HepG2 (cell line): Measurements from ENCODE around the gene MFSD2A. TPM values are rescaled to one million over a fixed set of nuclear protein-coding genes. Genes with fewer than 3 reads are reported as not detected.

Experiments
- ATAC-seq: fragments of 200-7000 bp; cut with Tn5 transposase; 3 replicates; pipeline ENCODE4 v1.9.1; 2020; ENCODE audit warnings: mild to moderate bottlenecking, moderate library complexity
- BruUV-seq: library from RNA; stranded (reverse); fragments of 400-500 nt; replicated peaks from 2 replicates; lab custom pipeline; 2021; lab: Mats Ljungman, UMichigan
- CTCF ChIA-PET: fragments of 300-600 bp; formaldehyde crosslinking; extraction: SDS; loops from one replicate; lab custom pipeline; 2021; ENCODE audit warnings: low total read pairs, inconsistent platforms, low intra/inter-chr PET ratio; lab: Yijun Ruan, JAX
- POLR2A ChIA-PET: fragments of 350-600 bp; sonication (Branson Sonifier 250); formaldehyde crosslinking; loops from one replicate; lab custom pipeline; 2020; ENCODE audit warnings: antibody characterized with exemption, inconsistent platforms; lab: Yijun Ruan, JAX
- DNase-seq: peaks from one replicate; pipeline ENCODE4 v3.0.0-alpha.2; 2015; ENCODE audit warnings: low spot score
- FAIRE-seq: peaks from 3 replicates; lab custom pipeline; 2011; peaks lifted over from hg19 to GRCh38; lab: Jason Lieb, UNC
- H2AFZ ChIP-seq: one replicate; pipeline ENCODE4 v1.6.1; 2011; ENCODE audit warnings: low read length, inconsistent platforms
- H3K27ac ChIP-seq: fragments of 300-600 bp; 3 replicates; pipeline ENCODE4 v1.8.0; 2011; ENCODE audit warnings: mixed run types, mild to moderate bottlenecking, mixed read lengths, low read length, inconsistent platforms; ENCODE audit not compliant: insufficient read depth; ENCODE audit errors: extremely low read length
- H3K27me3 ChIP-seq, 2 experiments: fragments of 200-600 bp in 1 of 2; 2 replicates in 1 of 2; 3 replicates in 1 of 2; pipeline versions ENCODE4 v1.6.0 to v1.8.0; 2011; ENCODE audit warnings: low read length in 2 of 2, mild to moderate bottlenecking in 2 of 2, moderate library complexity in 2 of 2, inconsistent platforms in 1 of 2; ENCODE audit not compliant: insufficient read depth in 2 of 2, control insufficient read depth in 1 of 2
- H3K36me3 ChIP-seq, 2 experiments: fragments of 200-600 bp in 1 of 2; replicated peaks in 1 of 2; 2 replicates in 1 of 2; 3 replicates in 1 of 2; pipeline versions ENCODE4 v1.5.1 to v1.8.0; 2011; ENCODE audit warnings: low read length in 2 of 2, inconsistent platforms in 1 of 2; ENCODE audit not compliant: insufficient read depth in 2 of 2, control insufficient read depth in 1 of 2
- H3K4me1 ChIP-seq: 2 replicates; pipeline ENCODE4 v1.5.1; 2012; ENCODE audit warnings: low read length, inconsistent platforms; ENCODE audit not compliant: insufficient read depth
- H3K4me2 ChIP-seq: 2 replicates; pipeline ENCODE4 v1.6.0; 2011; ENCODE audit warnings: low read depth, low read length, inconsistent platforms
- H3K4me3 ChIP-seq, 3 experiments: fragments of 200-600 bp in 1 of 3; sonication (generic), shearing (Covaris generic) in 1 of 3; replicated peaks in 1 of 3; 2 replicates each; pipeline ENCODE4 v1.5.1; 2011 to 2016; ENCODE audit warnings: low read length in 3 of 3, inconsistent platforms in 2 of 3, low read depth in 2 of 3, mild to moderate bottlenecking in 2 of 3, control low read depth in 1 of 3, mixed read lengths in 1 of 3; ENCODE audit not compliant: insufficient read depth in 1 of 3
- H3K79me2 ChIP-seq: one replicate; pipeline ENCODE4 v1.6.1; 2011; ENCODE audit warnings: low read length, inconsistent platforms; ENCODE audit not compliant: insufficient read depth
- H3K9ac ChIP-seq: 2 replicates; pipeline ENCODE4 v1.6.0; 2011; ENCODE audit warnings: mild to moderate bottlenecking, low read depth, low read length, inconsistent platforms; ENCODE audit not compliant: insufficient read depth
- H3K9me3 ChIP-seq: 2 replicates; pipeline ENCODE4 v1.5.1; 2012; ENCODE audit warnings: mild to moderate bottlenecking, low read length
- H4K20me1 ChIP-seq: 2 replicates; pipeline ENCODE4 v1.6.0; 2011; ENCODE audit warnings: inconsistent platforms, mild to moderate bottlenecking, low read length, moderate library complexity; ENCODE audit not compliant: insufficient read depth
- CEBPZ ChIP-seq: IDR thresholded peaks from 2 replicates; pipeline ENCODE4 v1.6.1; 2012; ENCODE audit warnings: low read length, improper control_type of control experiment
- CREBL2 ChIP-seq: sonication (generic); formaldehyde crosslinking; IDR thresholded peaks from 2 replicates; pipeline ENCODE4 v1.8.1; 2023; ENCODE audit warnings: missing genetic modification reagents, mild to moderate bottlenecking, borderline replicate concordance
- FOXM1 ChIP-seq: sonication (generic); formaldehyde crosslinking; IDR thresholded peaks from 2 replicates; pipeline ENCODE4 v1.5.0; 2020; ENCODE audit warnings: missing genetic modification reagents
- IRX3 ChIP-seq: sonication (generic); formaldehyde crosslinking; IDR thresholded peaks from 2 replicates; pipeline ENCODE4 v1.8.1; 2023; ENCODE audit warnings: mild to moderate bottlenecking, low read depth, missing genetic modification reagents, borderline replicate concordance
- JARID2 ChIP-seq: sonication (generic); formaldehyde crosslinking; IDR thresholded peaks from 2 replicates; pipeline ENCODE4 v1.8.1; 2023; ENCODE audit warnings: missing genetic modification reagents, inconsistent platforms; ENCODE audit not compliant: insufficient replicate concordance
- KLF15 ChIP-seq: sonication (generic); formaldehyde crosslinking; IDR thresholded peaks from 2 replicates; pipeline ENCODE4 v1.8.1; 2023; ENCODE audit warnings: borderline replicate concordance, mild to moderate bottlenecking, inconsistent platforms, missing genetic modification reagents, mixed read lengths
- NR2F1 ChIP-seq, 2 experiments: fragments of 450-650 bp in 1 of 2; formaldehyde crosslinking in 1 of 2; IDR thresholded peaks; 2 replicates each; pipeline versions ENCODE4 v1.5.0 to v1.6.1; 2016 to 2020; ENCODE audit warnings: mild to moderate bottlenecking in 1 of 2, missing compliant biosample characterization in 1 of 2, missing genetic modification reagents in 1 of 2, moderate library complexity in 1 of 2
- SIX1 ChIP-seq: sonication (generic); formaldehyde crosslinking; IDR thresholded peaks from 2 replicates; pipeline ENCODE4 v1.4.0; 2020; ENCODE audit warnings: missing genetic modification reagents, borderline replicate concordance
- ZBTB3 ChIP-seq: sonication (generic); formaldehyde crosslinking; IDR thresholded peaks from 2 replicates; pipeline ENCODE4 v1.4.0; 2020; ENCODE audit warnings: low read depth, mild to moderate bottlenecking, moderate library complexity, missing genetic modification reagents, borderline replicate concordance
- ZNF275 ChIP-seq: sonication (generic); formaldehyde crosslinking; IDR thresholded peaks from 2 replicates; pipeline ENCODE4 v1.8.0; 2022; ENCODE audit warnings: missing genetic modification reagents, mild to moderate bottlenecking, inconsistent platforms, borderline replicate concordance
- ZNF747 ChIP-seq: sonication (generic); formaldehyde crosslinking; IDR thresholded peaks from 2 replicates; pipeline ENCODE4 v1.8.1; 2023; ENCODE audit warnings: missing genetic modification reagents, mild to moderate bottlenecking, borderline replicate concordance
- WGBS: methylation state at CpG from one replicate; pipeline ENCODE4 v1.1.6; 2017; ENCODE audit warnings: low lambda C conversion rate; 5-methylcytosine and 5-hydroxymethylcytosine counted together
- in situ Hi-C: cut with HindIII; loops from 2 replicates; pipeline ENCODE4 v1.10.0; 2017; ENCODE audit warnings: low pct_unique_long_range_greater_than_20kb; ENCODE audit not compliant: extremely low pct_ligation_motif_present
- intact Hi-C: fragments of 100-400 bp; cut with micrococcal nuclease; formaldehyde crosslinking; loops from one replicate; pipeline ENCODE4 v1.10.0; 2022; ENCODE audit not compliant: unreplicated experiment
- polyA plus RNA-seq, 8 experiments: library from polyadenylated mRNA; depleted of rRNA in 3 of 8; stranded (reverse) in 7 of 8; unstranded in 1 of 8; fragments of >200 nt; fragmentation: Illumina TruSeq in 4 of 8; extraction: Trizol in 4 of 8; gene quantifications; 2 replicates each; pipeline versions ENCODE4 v1.2.1 to v1.2.3, GENCODE V29; 2011 to 2016; ENCODE audit warnings: low read depth in 4 of 8, missing spikeins in 1 of 8, mixed read lengths in 1 of 8; ENCODE audit not compliant: insufficient read depth in 1 of 8
- total RNA-seq, 5 experiments: library from RNA; depleted of rRNA; stranded (reverse); fragments of >200 nt; fragmentation: Illumina TruSeq; extraction: Trizol; gene quantifications; 2 replicates each; pipeline ENCODE4 v1.2.3, GENCODE V29; 2016; ENCODE audit warnings: low read depth in 1 of 5

MFSD2A gene
- total and polyA plus RNA-seq, 2 of the 13 experiments (the other 11 are each of a cell fraction or from before 2014, with no cell fraction given): 0.08 TPM; not detected in 1

GRCh38 chr1:39990428-39990827, 35.5 kb downstream of the MFSD2A start (continued):
- TF ChIP-seq JARID2 (CRISPR knock-in tag): no peak
- no peak for TF ChIP-seq ZBTB3 (CRISPR knock-in tag)
- no peak for TF ChIP-seq SIX1 (CRISPR knock-in tag)
- no peak for TF ChIP-seq KLF15 (CRISPR knock-in tag)
- no peak for TF ChIP-seq FOXM1 (CRISPR knock-in tag)
- TF ChIP-seq, all 625 proteins: peak for 0

- intact Hi-C loops: no loop called here
- TF ChIP-seq ZNF747 (no peak), ZNF275 (CRISPR knock-in tag) (no peak), IRX3 (CRISPR knock-in tag) (no peak), CREBL2 (CRISPR knock-in tag) (no peak), CEBPZ (no peak), NR2F1 (CRISPR knock-in tag; IDR thresholded peaks at IDR 0.05) (no peak)
- Histone ChIP-seq H3K79me2 (no peaks in the 10 kb centered on the region), H3K9me3 (no peaks in the 10 kb centered on the region), H3K27me3 (no peaks in the 10 kb centered on the region; a peak in 3 of 5 replicates), H4K20me1 (no peaks in the 10 kb centered on the region), H3K4me1 (no peaks in the 10 kb centered on the region), H3K36me3 (no peaks in the 10 kb centered on the region), H2AFZ (no peak overlapping the region), H3K27ac (no peak overlapping the region), H3K9ac (no peak overlapping the region), H3K4me2 (no peak overlapping the region), H3K4me3 (no peak overlapping the region)
- WGBS: 0% methylated on average over 2 of the region's 2 CpGs
- in situ Hi-C loops: no loop called here
- ATAC-seq (no peak), DNase-seq (no peak), FAIRE-seq (no peak)
- no TSS peak for BruUV-seq
- POLR2A ChIA-PET: no interaction called here
- CTCF ChIA-PET: no interaction called here
Measured at GRCh38 chr1:39992234-39992633, 37.3 kb downstream of the MFSD2A start.
